ENCODE results near the gene EIF4B. TPM values are rescaled to one million over a fixed set of nuclear protein-coding genes. Genes with fewer than 3 reads are reported as not detected.

The EIF4B gene
- total RNA-seq, 1 donor from 2014 or later = 629 TPM

GRCh38 chr12:53079226-53080117 is 73.2 kb downstream of the EIF4B start, which contains the start of gene SPRYD3:
TSS of gene SPRYD3 (minus strand) at chr12:53079390. CDS start at chr12:53079333, 57 bp downstream.
- H3K9me3 Mint-ChIP-seq (ENCODE audit: unreplicated experiment) = no peaks in the 10 kb centered on the region
- peak; percentile 97 for DNase-seq (ENCODE audit: low spot score)
- H3K36me3 Mint-ChIP-seq (ENCODE audit: low read depth, unreplicated experiment) = peaks cover 15% of the 10 kb centered on the region
- no peaks in the 10 kb centered on the region for H3K27me3 Mint-ChIP-seq (ENCODE audit: unreplicated experiment)
- TF ChIP-seq CTCF (IDR thresholded peaks at IDR 0.05; ENCODE audit: unreplicated experiment) = no peak
- peaks cover 8% of the 10 kb centered on the region for H3K4me1 Mint-ChIP-seq (ENCODE audit: unreplicated experiment)
- H3K27ac Mint-ChIP-seq (ENCODE audit: unreplicated experiment) = peak within 1 kb of the TSS; percentile 54
- H3K4me3 Mint-ChIP-seq (ENCODE audit: unreplicated experiment) = peak within 1 kb of the TSS; percentile 88

- Mint-ChIP-seq H3K4me1 (ENCODE audit: unreplicated experiment) (peaks cover 8% of the 10 kb centered on the region), H3K9me3 (ENCODE audit: unreplicated experiment) (no peaks in the 10 kb centered on the region), H3K36me3 (ENCODE audit: low read depth, unreplicated experiment) (no peaks in the 10 kb centered on the region), H3K27me3 (ENCODE audit: unreplicated experiment) (no peaks in the 10 kb centered on the region), H3K4me3 (ENCODE audit: unreplicated experiment) (no peak overlapping the region), H3K27ac (ENCODE audit: unreplicated experiment) (no peak overlapping the region)
- no peak for TF ChIP-seq CTCF (IDR thresholded peaks at IDR 0.05; ENCODE audit: unreplicated experiment)
- no peak for DNase-seq (ENCODE audit: low spot score)
Observed at GRCh38 chr12:53082637-53083175, 76.5 kb downstream of the EIF4B start.

- Mint-ChIP-seq H3K27ac (ENCODE audit: unreplicated experiment) (no peak overlapping the region), H3K4me3 (ENCODE audit: unreplicated experiment) (no peak overlapping the region), H3K27me3 (ENCODE audit: unreplicated experiment) (peaks cover 6% of the 10 kb centered on the region), H3K36me3 (ENCODE audit: low read depth, unreplicated experiment) (no peaks in the 10 kb centered on the region), H3K9me3 (ENCODE audit: unreplicated experiment) (no peaks in the 10 kb centered on the region), H3K4me1 (ENCODE audit: unreplicated experiment) (no peaks in the 10 kb centered on the region)
- no peak for TF ChIP-seq CTCF (IDR thresholded peaks at IDR 0.05; ENCODE audit: unreplicated experiment)
- no peak for DNase-seq (ENCODE audit: low spot score)
Observed at GRCh38 chr12:53086361-53086760, 80.1 kb downstream of the EIF4B start.

GRCh38 chr12:53090105-53090504 is 83.8 kb downstream of the EIF4B start:
- Mint-ChIP-seq H3K4me3 (ENCODE audit: unreplicated experiment) (no peak overlapping the region), H3K4me1 (ENCODE audit: unreplicated experiment) (peaks cover 6% of the 10 kb centered on the region), H3K9me3 (ENCODE audit: unreplicated experiment) (no peaks in the 10 kb centered on the region), H3K27ac (ENCODE audit: unreplicated experiment) (no peak overlapping the region), H3K27me3 (ENCODE audit: unreplicated experiment) (peaks cover 13% of the 10 kb centered on the region), H3K36me3 (ENCODE audit: low read depth, unreplicated experiment) (no peaks in the 10 kb centered on the region)
- TF ChIP-seq CTCF (IDR thresholded peaks at IDR 0.05; ENCODE audit: unreplicated experiment) = no peak
- DNase-seq (ENCODE audit: low spot score) = no peak

- H3K27me3 Mint-ChIP-seq (ENCODE audit: unreplicated experiment) = peaks cover 15% of the 10 kb centered on the region
Observed at GRCh38 chr12:53090554-53090953, 84.3 kb downstream of the EIF4B start.

More at GRCh38 chr12:53090554-53090953, 84.3 kb downstream of the EIF4B start:
- TF ChIP-seq CTCF (IDR thresholded peaks at IDR 0.05; ENCODE audit: unreplicated experiment) = no peak
- Mint-ChIP-seq H3K9me3 (ENCODE audit: unreplicated experiment) (no peaks in the 10 kb centered on the region), H3K4me3 (ENCODE audit: unreplicated experiment) (no peak overlapping the region), H3K27ac (ENCODE audit: unreplicated experiment) (no peak overlapping the region), H3K4me1 (ENCODE audit: unreplicated experiment) (peaks cover 6% of the 10 kb centered on the region), H3K36me3 (ENCODE audit: low read depth, unreplicated experiment) (no peaks in the 10 kb centered on the region)
- no peak for DNase-seq (ENCODE audit: low spot score)
